ENCODE data around the gene RTL5.

Gene RTL5

DNA sequence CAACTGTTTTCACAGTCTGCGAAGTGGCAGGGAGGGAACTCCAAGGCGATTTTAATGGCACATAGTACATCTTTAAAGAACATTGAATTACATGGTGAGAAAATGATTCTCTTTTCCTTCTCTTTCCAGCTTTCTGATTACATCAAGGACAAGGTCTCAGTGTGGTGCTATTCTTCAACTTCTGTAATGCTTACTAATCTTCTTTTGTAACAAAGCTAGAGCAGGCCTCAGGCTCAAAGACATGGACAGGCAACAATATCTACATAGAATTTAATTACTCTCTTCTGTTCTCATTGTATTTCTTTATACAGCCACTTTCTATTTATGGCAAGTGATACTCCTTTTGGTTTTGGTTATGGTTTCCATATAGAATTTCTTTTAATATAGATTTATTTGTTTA lies 48.4 kb downstream of the RTL5 start:
- no peaks in the 10 kb centered on the region for H3F3A ChIP-seq (ENCODE audit: low read depth)
- H3K9me3 ChIP-seq (ENCODE audit: insufficient read depth, low read depth, low read length), result no peaks in the 10 kb centered on the region
- H3K27me3 ChIP-seq (ENCODE audit: insufficient read depth, low read length, poor library complexity, severe bottlenecking), result no peaks in the 10 kb centered on the region
- no peaks in the 10 kb centered on the region for H3K9me2 ChIP-seq (replicated peaks; ENCODE audit: low read depth, low read length)
- peak overlapping the region; percentile 92 for H3K4me2 ChIP-seq (ENCODE audit: low read depth, low read length, poor library complexity, severe bottlenecking)
- H2AFZ ChIP-seq (ENCODE audit: low read length), result no peak overlapping the region
- no peaks in the 10 kb centered on the region for H3K36me3 ChIP-seq (ENCODE audit: insufficient read depth, low read length)
- peak overlapping the region; percentile 79 for H3K4me3 ChIP-seq (ENCODE audit: low read length, poor library complexity, severe bottlenecking)
- H3K9ac ChIP-seq (ENCODE audit: low read depth, low read length, poor library complexity, severe bottlenecking), result peak overlapping the region; percentile 94
- H3K79me2 ChIP-seq (ENCODE audit: insufficient read depth, low read length), result peaks cover 74% of the 10 kb centered on the region
- TF ChIP-seq EZH2phosphoT487 (IDR thresholded peaks at IDR 0.05; ENCODE audit: borderline replicate concordance), result no peak
- TF ChIP-seq, protein P1, sequence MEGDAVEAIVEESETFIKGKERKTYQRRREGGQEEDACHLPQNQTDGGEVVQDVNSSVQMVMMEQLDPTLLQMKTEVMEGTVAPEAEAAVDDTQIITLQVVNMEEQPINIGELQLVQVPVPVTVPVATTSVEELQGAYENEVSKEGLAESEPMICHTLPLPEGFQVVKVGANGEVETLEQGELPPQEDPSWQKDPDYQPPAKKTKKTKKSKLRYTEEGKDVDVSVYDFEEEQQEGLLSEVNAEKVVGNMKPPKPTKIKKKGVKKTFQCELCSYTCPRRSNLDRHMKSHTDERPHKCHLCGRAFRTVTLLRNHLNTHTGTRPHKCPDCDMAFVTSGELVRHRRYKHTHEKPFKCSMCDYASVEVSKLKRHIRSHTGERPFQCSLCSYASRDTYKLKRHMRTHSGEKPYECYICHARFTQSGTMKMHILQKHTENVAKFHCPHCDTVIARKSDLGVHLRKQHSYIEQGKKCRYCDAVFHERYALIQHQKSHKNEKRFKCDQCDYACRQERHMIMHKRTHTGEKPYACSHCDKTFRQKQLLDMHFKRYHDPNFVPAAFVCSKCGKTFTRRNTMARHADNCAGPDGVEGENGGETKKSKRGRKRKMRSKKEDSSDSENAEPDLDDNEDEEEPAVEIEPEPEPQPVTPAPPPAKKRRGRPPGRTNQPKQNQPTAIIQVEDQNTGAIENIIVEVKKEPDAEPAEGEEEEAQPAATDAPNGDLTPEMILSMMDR (conservative IDR thresholded peaks at IDR 0.05; ENCODE audit: low read length), result no peak
- peaks cover 57% of the 10 kb centered on the region for H3K4me1 ChIP-seq (ENCODE audit: insufficient read depth, low read length, poor library complexity, severe bottlenecking)
- peaks cover 2% of the 10 kb centered on the region for H4K20me1 ChIP-seq (ENCODE audit: insufficient read depth, low read length, poor library complexity, severe bottlenecking)

DNA sequence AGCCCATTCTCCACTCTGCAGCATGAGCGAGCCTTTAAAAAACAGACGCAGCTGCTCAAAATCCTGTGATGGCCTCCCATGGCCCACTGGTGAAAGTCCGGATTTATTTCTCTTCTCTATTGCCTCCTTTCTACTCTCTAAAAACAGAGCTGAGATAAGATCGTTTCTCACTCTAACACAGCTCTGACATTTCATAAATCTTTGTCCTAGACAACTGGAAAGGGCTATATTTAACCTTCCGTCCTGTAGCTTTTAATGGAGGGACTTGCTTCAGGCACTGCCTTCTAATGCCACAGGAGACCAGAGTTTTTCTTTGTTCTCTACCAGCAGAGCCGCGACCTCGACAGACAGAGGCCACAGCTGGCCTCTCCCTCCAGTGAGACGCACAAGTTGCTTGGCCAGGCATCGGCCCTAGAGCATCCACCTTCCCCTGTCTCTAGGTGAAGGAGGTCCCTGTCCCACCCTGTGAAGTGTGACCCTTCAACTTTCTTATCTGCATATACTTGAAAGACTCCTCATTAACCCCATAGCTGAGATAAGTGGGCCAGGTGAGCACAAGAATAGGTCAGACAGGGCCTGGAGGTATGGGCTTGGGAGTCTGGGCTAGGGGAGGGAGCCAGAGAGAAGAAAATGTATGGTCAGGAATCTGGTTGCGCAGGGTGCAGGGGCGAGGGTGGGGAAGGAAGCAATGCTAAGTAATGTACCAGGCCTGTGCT lies 50.0 kb downstream of the RTL5 start:
- H2AFZ ChIP-seq (ENCODE audit: low read length), result no peak overlapping the region
- H3K9me3 ChIP-seq (ENCODE audit: insufficient read depth, low read depth, low read length), result no peaks in the 10 kb centered on the region
- H3K9ac ChIP-seq (ENCODE audit: low read depth, low read length, poor library complexity, severe bottlenecking), result peak overlapping the region; percentile 94
- peak overlapping the region; percentile 92 for H3K4me2 ChIP-seq (ENCODE audit: low read depth, low read length, poor library complexity, severe bottlenecking)
- H3K4me1 ChIP-seq (ENCODE audit: insufficient read depth, low read length, poor library complexity, severe bottlenecking), result peaks cover 72% of the 10 kb centered on the region
- H3K9me2 ChIP-seq (replicated peaks; ENCODE audit: low read depth, low read length), result no peaks in the 10 kb centered on the region
- H3K27me3 ChIP-seq (ENCODE audit: insufficient read depth, low read length, poor library complexity, severe bottlenecking), result no peaks in the 10 kb centered on the region
- no peaks in the 10 kb centered on the region for H3F3A ChIP-seq (ENCODE audit: low read depth)
- H3K79me2 ChIP-seq (ENCODE audit: insufficient read depth, low read length), result peaks cover 74% of the 10 kb centered on the region
- peaks cover 2% of the 10 kb centered on the region for H4K20me1 ChIP-seq (ENCODE audit: insufficient read depth, low read length, poor library complexity, severe bottlenecking)
- no peaks in the 10 kb centered on the region for H3K36me3 ChIP-seq (ENCODE audit: insufficient read depth, low read length)
- peak overlapping the region; percentile 79 for H3K4me3 ChIP-seq (ENCODE audit: low read length, poor library complexity, severe bottlenecking)
- TF ChIP-seq EZH2phosphoT487 (IDR thresholded peaks at IDR 0.05; ENCODE audit: borderline replicate concordance), result no peak
- TF ChIP-seq, protein P1 (conservative IDR thresholded peaks at IDR 0.05; ENCODE audit: low read length), result no peak

DNA sequence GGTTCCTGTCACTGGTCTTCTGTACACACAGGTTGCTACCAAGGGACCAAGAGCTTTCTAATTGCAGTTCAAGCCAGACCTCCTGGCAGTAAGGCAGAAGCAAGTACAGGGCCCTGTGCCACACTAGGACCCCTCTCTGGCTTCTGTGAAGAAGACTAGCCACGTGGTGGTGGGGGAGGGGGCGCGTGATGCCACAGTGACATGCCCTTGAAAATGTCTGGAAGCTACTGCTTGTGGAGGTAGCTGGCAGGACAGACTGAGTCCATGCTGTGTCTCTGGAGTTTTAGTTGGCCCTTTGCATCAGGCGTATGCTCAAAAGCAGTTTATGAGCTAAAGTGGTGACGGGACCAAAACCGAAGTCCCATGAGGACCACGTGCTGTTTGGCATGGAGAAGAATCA lies 50.9 kb downstream of the RTL5 start:
- no peaks in the 10 kb centered on the region for H3K36me3 ChIP-seq (ENCODE audit: insufficient read depth, low read length)
- H3K9ac ChIP-seq (ENCODE audit: low read depth, low read length, poor library complexity, severe bottlenecking), result peak overlapping the region; percentile 94
- peak overlapping the region; percentile 79 for H3K4me3 ChIP-seq (ENCODE audit: low read length, poor library complexity, severe bottlenecking)
- H3K79me2 ChIP-seq (ENCODE audit: insufficient read depth, low read length), result peaks cover 69% of the 10 kb centered on the region
- no peaks in the 10 kb centered on the region for H3K9me3 ChIP-seq (ENCODE audit: insufficient read depth, low read depth, low read length)
- peaks cover 2% of the 10 kb centered on the region for H4K20me1 ChIP-seq (ENCODE audit: insufficient read depth, low read length, poor library complexity, severe bottlenecking)
- no peaks in the 10 kb centered on the region for H3K27me3 ChIP-seq (ENCODE audit: insufficient read depth, low read length, poor library complexity, severe bottlenecking)
- TF ChIP-seq, protein P1 (conservative IDR thresholded peaks at IDR 0.05; ENCODE audit: low read length), result no peak
- no peak for TF ChIP-seq EZH2phosphoT487 (IDR thresholded peaks at IDR 0.05; ENCODE audit: borderline replicate concordance)
- H3K4me1 ChIP-seq (ENCODE audit: insufficient read depth, low read length, poor library complexity, severe bottlenecking), result peaks cover 78% of the 10 kb centered on the region
- no peak overlapping the region for H2AFZ ChIP-seq (ENCODE audit: low read length)
- peak overlapping the region; percentile 92 for H3K4me2 ChIP-seq (ENCODE audit: low read depth, low read length, poor library complexity, severe bottlenecking)
- no peaks in the 10 kb centered on the region for H3K9me2 ChIP-seq (replicated peaks; ENCODE audit: low read depth, low read length)
- no peaks in the 10 kb centered on the region for H3F3A ChIP-seq (ENCODE audit: low read depth)
